HTR-8/SVneo (cell line): Measurements from ENCODE around the gene CLASP1.
"Not testable (repeated sequence)": the region's sequence is repeated elsewhere in the genome, so short reads cannot be mapped to it uniquely, and the experiment has no call there.

Experiments used
- DNase-seq: peaks from one replicate; pipeline ENCODE4 v3.0.0; 2011; ENCODE audit warnings: low spot score, mixed read lengths; ENCODE audit not compliant: insufficient read length
- FAIRE-seq: peaks from 2 replicates; lab custom pipeline; 2011; peaks lifted over from hg19 to GRCh38; lab: Jason Lieb, UNC

The CLASP1 gene

GRCh38 chr2:121588357-121588756 lies 60.9 kb downstream of the CLASP1 start:
- DNase-seq (no peak), FAIRE-seq (no peak)

- FAIRE-seq (no peak), DNase-seq (no peak)
These were observed 62.1 kb downstream of the CLASP1 start for GRCh38 chr2:121587131-121587530.

- DNase-seq (no peak), FAIRE-seq (no peak)
These were observed 64.5 kb downstream of the CLASP1 start for GRCh38 chr2:121584741-121585140.

GRCh38 chr2:121583555-121583954 lies 65.7 kb downstream of the CLASP1 start:
- DNase-seq (no peak), FAIRE-seq (no peak)

- FAIRE-seq (no peak), DNase-seq (no peak)
These were observed 67.0 kb downstream of the CLASP1 start for GRCh38 chr2:121582272-121582671.

- FAIRE-seq (no peak), DNase-seq (no peak)
These were observed 70.0 kb downstream of the CLASP1 start for GRCh38 chr2:121579309-121579708.

- no peak for DNase-seq
- FAIRE-seq, result no peak
These were observed 71.9 kb downstream of the CLASP1 start for GRCh38 chr2:121577381-121577780.

- FAIRE-seq (peak; percentile 31), DNase-seq (no peak)
These were observed 73.0 kb downstream of the CLASP1 start for GRCh38 chr2:121576263-121576662.

GRCh38 chr2:121575800-121576199 lies 73.5 kb downstream of the CLASP1 start:
- no peak for FAIRE-seq
- DNase-seq, result no peak

GRCh38 chr2:121570667-121571055 lies 78.6 kb downstream of the CLASP1 start:
- DNase-seq (no peak), FAIRE-seq (no peak)

GRCh38 chr2:121570036-121570666 lies 79.1 kb downstream of the CLASP1 start:
- DNase-seq (no peak), FAIRE-seq (no peak)

- DNase-seq (no peak), FAIRE-seq (no peak)
These were observed 81.3 kb downstream of the CLASP1 start for GRCh38 chr2:121567957-121568409.

- no peak for FAIRE-seq
- no peak for DNase-seq
These were observed 81.8 kb downstream of the CLASP1 start for GRCh38 chr2:121567452-121567851.

GRCh38 chr2:121565389-121566250 lies 83.6 kb downstream of the CLASP1 start:
- FAIRE-seq (no peak), DNase-seq (no peak)

- FAIRE-seq (no peak), DNase-seq (no peak)
These were observed 84.4 kb downstream of the CLASP1 start for GRCh38 chr2:121564905-121565304.

GRCh38 chr2:121563754-121564153 lies 85.5 kb downstream of the CLASP1 start:
- DNase-seq, FAIRE-seq: not testable (repeated sequence)

GRCh38 chr2:121562269-121563176 lies 86.7 kb downstream of the CLASP1 start:
- FAIRE-seq (no peak), DNase-seq (no peak)

GRCh38 chr2:121561617-121562268 lies 87.5 kb downstream of the CLASP1 start:
- DNase-seq, result peak; percentile 14
- no peak for FAIRE-seq

- FAIRE-seq, result no peak
- DNase-seq, result no peak
These were observed 90.9 kb downstream of the CLASP1 start for GRCh38 chr2:121558329-121558728.

- FAIRE-seq, result no peak
- no peak for DNase-seq
These were observed 94.3 kb downstream of the CLASP1 start for GRCh38 chr2:121555008-121555407.
